PFSK-1 (cell line): ENCODE measurements around the gene TMEM213.

ENCODE experiments used
- FOXP2 ChIP-seq: optimal IDR thresholded peaks from 2 replicates; pipeline ENCODE3; 2011; ENCODE audit warnings: borderline replicate concordance, control low read depth, inconsistent platforms; ENCODE audit not compliant: insufficient read depth; ENCODE audit errors: extremely low read length, extremely low read depth
- POLR2AphosphoS5 ChIP-seq: IDR thresholded peaks from 2 replicates; pipeline ENCODE4 v1.6.1; 2012; ENCODE audit warnings: low read depth, mild to moderate bottlenecking, control low read depth, low read length, moderate library complexity
- SIN3A ChIP-seq: IDR thresholded peaks from 2 replicates; pipeline ENCODE4 v1.6.1; 2012; ENCODE audit warnings: mild to moderate bottlenecking, low read length, moderate library complexity, borderline replicate concordance; ENCODE audit not compliant: insufficient read depth
- TAF1 ChIP-seq: IDR thresholded peaks from 2 replicates; pipeline ENCODE4 v1.6.1; 2012; ENCODE audit warnings: low read length, control low read depth, borderline replicate concordance; ENCODE audit not compliant: insufficient read depth
- TF ChIP-seq, protein P1 (sequence below), 2 experiments: IDR thresholded peaks; 2 replicates each; pipeline versions ENCODE4 v1.6.1 to v1.8.0; 2011 to 2012; ENCODE audit warnings: low read depth in 2 of 2, low read length in 2 of 2, control low read depth in 1 of 2, inconsistent platforms in 1 of 2, mild to moderate bottlenecking in 1 of 2, moderate library complexity in 1 of 2; ENCODE audit not compliant: insufficient read depth in 1 of 2

TMEM213 gene

DNA sequence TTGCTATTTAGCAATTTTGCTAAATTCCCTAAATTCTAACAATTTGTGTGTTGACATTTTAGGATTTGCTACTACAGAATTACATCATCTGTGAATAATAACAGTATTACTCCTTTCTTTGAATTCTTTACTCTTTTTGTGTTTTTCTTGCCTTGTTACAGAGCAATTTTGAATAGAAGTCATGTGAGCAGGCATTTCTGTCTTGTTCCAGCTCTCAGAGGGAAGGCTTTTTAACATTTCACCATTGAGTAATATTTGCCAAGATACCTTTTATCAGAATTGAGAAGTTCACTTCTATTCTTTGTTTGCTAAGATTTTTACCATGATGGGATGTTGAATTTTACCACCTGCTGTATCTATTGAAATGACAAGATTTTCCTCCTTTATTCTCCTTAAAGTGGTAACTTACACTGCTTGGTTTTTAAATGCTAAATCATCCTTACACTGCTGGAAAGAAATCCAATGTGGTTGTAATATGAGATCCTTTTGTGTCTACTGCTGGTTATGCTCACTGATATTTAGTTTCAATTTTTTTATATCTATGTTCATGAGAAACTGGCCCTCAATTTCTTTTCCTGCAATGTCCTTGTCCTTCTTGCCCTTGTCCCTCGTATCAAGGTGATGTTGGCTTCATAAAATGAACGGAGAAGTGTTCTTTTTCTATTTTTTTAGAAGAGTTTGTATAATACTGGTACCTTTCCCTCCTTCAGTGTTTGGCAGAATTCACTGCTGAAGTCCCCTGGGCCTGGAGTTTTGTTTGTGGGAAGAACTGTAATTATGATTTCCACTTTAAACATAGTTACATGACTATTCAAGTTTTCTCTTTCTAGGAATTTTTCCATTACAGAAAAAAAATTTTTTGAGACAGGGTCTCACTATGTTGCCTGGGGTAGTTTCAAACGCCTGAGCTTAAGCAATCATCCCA is 50.5 kb downstream of the TMEM213 start:
- no peak for TF ChIP-seq TAF1
- TF ChIP-seq SIN3A: no peak
- TF ChIP-seq POLR2AphosphoS5: no peak
- TF ChIP-seq, protein P1, sequence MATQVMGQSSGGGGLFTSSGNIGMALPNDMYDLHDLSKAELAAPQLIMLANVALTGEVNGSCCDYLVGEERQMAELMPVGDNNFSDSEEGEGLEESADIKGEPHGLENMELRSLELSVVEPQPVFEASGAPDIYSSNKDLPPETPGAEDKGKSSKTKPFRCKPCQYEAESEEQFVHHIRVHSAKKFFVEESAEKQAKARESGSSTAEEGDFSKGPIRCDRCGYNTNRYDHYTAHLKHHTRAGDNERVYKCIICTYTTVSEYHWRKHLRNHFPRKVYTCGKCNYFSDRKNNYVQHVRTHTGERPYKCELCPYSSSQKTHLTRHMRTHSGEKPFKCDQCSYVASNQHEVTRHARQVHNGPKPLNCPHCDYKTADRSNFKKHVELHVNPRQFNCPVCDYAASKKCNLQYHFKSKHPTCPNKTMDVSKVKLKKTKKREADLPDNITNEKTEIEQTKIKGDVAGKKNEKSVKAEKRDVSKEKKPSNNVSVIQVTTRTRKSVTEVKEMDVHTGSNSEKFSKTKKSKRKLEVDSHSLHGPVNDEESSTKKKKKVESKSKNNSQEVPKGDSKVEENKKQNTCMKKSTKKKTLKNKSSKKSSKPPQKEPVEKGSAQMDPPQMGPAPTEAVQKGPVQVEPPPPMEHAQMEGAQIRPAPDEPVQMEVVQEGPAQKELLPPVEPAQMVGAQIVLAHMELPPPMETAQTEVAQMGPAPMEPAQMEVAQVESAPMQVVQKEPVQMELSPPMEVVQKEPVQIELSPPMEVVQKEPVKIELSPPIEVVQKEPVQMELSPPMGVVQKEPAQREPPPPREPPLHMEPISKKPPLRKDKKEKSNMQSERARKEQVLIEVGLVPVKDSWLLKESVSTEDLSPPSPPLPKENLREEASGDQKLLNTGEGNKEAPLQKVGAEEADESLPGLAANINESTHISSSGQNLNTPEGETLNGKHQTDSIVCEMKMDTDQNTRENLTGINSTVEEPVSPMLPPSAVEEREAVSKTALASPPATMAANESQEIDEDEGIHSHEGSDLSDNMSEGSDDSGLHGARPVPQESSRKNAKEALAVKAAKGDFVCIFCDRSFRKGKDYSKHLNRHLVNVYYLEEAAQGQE (IDR thresholded peaks at IDR 0.05; ENCODE audit: insufficient read depth in 1 of 2, low read depth in 2 of 2, low read length in 2 of 2): no peak
- no peak for TF ChIP-seq FOXP2

DNA sequence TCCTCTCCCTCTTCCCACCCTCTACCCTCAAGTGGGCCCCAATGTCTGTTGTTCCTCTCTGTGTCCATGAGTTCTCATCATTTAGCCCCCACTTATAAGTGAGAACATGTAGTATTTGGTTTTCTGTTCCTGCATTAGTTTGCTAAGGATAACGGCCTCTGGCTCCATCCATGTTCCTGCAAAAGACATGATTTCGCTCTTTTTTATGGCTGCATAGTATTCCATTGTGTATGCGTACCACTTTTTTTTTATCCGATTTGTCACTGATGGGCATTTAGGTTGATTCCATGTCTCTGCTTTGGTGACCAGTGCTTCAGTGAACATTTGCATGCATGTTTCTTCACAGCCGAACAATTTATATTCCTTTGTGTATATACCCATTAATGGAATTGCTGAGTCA is 51.9 kb downstream of the TMEM213 start:
- TF ChIP-seq POLR2AphosphoS5 (no peak), TAF1 (no peak), FOXP2 (no peak), SIN3A (no peak)
- TF ChIP-seq, protein P1 (IDR thresholded peaks at IDR 0.05; ENCODE audit: insufficient read depth in 1 of 2, low read depth in 2 of 2, low read length in 2 of 2): no peak

DNA sequence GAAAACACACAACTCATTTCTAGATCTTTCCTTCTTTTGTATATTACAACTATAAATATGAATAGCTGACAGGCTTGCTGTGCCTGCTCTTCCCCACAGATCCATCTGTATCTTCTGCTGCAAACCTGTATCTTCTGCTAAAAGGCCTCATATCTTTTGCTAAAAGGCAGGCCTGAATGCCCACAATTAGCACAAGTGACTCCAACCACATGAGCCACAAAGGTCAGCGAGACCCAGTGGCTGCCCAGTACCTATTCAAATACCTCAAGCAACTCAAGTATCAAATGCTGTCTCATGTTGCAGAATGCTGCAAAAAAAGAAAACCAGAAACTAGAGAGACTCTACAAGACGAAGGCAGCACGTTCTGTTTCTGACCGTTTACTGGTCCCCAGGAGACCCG is 54.7 kb downstream of the TMEM213 start:
- no peak for TF ChIP-seq SIN3A
- TF ChIP-seq FOXP2: no peak
- no peak for TF ChIP-seq POLR2AphosphoS5
- TF ChIP-seq TAF1: no peak
- TF ChIP-seq, protein P1 (IDR thresholded peaks at IDR 0.05; ENCODE audit: insufficient read depth in 1 of 2, low read depth in 2 of 2, low read length in 2 of 2): no peak

DNA sequence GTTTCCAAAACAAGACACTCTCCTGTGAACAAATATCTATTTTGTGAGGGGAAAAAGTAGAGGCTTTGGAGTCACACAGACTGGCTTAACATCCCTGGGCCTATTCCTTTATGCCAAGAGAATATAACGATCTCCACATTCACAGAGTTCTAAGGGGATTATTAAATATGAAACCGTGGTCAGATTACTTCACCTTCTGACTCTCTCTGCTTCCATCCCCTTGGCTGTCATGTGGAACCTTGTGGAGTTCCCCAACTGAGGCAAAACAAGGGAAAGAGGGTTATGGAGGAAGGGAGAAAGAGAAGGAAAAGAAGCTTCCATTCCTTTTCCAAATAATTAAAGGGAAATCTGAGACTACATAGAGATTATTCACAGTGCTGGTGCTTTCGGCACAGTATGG is 55.7 kb downstream of the TMEM213 start:
- no peak for TF ChIP-seq TAF1
- TF ChIP-seq POLR2AphosphoS5: no peak
- no peak for TF ChIP-seq SIN3A
- TF ChIP-seq FOXP2: no peak
- TF ChIP-seq, protein P1 (IDR thresholded peaks at IDR 0.05; ENCODE audit: insufficient read depth in 1 of 2, low read depth in 2 of 2, low read length in 2 of 2): no peak
